ENCODE measurements around the gene RNF223. TPM values are rescaled to one million over a fixed set of nuclear protein-coding genes. Genes with fewer than 3 reads are reported as not detected.

The RNF223 gene
- total RNA-seq, 1 donor from 2014 or later: 1.2 TPM

DNA sequence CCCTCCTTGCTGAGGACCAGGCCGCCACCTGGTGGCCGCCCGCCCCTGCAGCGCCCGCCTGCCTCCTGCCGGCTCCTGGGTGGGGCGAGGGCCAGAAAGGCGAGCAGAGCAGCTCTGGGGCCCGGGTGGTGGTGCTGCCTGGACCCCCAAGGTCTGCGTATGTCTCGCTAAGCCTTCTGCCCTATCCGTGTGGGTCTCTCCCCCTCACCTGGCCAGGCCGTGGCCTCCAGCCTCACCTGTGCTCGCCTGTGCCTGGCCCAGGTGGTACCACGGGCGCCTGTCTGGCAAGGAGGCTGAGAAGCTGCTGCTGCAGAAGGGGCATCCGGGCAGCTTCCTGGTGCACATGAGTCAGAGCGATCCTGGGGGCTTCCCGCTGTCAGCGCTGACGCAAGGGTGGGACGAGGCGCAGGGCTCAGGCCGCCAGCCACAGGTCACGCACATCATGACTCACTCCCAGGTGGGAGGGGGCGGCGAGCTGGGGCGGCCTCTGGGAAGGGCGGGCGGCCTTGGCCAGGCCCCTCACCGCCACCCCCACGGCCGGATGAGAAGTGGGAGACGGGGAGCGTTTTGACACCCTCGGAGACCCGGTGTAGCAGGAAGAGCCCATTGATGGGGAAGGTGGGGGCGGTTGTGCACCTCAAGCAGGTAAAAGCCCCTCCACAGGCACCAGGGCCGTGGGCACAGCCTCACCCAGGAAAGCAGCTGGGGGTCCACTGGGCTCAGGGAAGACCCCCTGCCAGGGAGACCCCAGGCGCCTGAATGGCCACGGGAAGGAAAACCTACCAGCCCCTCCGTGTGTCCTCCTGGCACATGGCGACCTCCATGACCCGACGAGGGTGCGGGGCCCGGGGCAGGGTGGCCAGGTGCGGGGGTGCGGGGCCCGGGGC lies 9.9 kb downstream of the RNF223 start:
- H3K36me3 Mint-ChIP-seq: no peaks in the 10 kb centered on the region
- DNase-seq (ENCODE audit: extremely low spot score, unreplicated experiment): no peak
- no peak overlapping the region for H3K4me3 Mint-ChIP-seq
- H3K27ac Mint-ChIP-seq: no peak overlapping the region
- TF ChIP-seq, protein P1, sequence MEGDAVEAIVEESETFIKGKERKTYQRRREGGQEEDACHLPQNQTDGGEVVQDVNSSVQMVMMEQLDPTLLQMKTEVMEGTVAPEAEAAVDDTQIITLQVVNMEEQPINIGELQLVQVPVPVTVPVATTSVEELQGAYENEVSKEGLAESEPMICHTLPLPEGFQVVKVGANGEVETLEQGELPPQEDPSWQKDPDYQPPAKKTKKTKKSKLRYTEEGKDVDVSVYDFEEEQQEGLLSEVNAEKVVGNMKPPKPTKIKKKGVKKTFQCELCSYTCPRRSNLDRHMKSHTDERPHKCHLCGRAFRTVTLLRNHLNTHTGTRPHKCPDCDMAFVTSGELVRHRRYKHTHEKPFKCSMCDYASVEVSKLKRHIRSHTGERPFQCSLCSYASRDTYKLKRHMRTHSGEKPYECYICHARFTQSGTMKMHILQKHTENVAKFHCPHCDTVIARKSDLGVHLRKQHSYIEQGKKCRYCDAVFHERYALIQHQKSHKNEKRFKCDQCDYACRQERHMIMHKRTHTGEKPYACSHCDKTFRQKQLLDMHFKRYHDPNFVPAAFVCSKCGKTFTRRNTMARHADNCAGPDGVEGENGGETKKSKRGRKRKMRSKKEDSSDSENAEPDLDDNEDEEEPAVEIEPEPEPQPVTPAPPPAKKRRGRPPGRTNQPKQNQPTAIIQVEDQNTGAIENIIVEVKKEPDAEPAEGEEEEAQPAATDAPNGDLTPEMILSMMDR (conservative IDR thresholded peaks at IDR 0.05): peak; percentile 88
- no peaks in the 10 kb centered on the region for H3K4me1 Mint-ChIP-seq (ENCODE audit: unreplicated experiment)
- H3K27me3 Mint-ChIP-seq: peaks cover 26% of the 10 kb centered on the region
- H3K9me3 Mint-ChIP-seq: no peaks in the 10 kb centered on the region

DNA sequence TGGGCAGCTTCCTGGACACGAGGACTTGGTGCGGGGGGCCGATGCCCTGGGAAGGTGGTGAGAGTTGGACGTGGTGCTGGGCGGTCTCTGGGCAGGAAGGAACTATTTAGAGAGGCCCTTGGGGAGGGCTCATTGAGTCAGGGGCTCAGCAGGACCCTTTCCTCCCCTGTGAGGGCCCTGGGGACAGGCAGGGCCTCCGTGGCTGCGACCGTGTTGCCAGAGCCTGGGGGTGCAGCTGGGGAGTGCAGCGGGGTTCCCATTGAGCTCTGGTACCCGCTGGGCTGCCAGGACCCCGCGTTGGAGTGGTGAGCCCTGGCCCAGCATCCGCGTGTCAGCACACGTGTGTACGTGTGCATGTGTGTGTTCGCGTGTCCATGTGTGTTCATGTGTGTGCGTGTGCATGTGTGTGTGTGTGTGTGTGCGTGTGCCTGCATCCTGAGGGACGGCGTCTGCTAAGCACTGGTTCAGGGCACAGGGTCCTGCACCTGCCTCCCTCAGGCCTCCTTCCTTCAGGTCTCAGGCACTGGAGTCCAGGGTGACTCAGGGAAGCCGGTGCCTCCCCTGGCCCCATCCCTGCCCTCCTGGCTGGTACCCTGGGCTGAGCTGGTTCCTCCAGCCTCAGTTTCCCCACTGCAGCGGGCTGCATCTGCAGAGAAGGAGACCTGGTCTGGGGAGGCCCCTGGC lies 10.7 kb downstream of the RNF223 start:
- Mint-ChIP-seq H3K27me3 (peaks cover 32% of the 10 kb centered on the region), H3K4me3 (no peak overlapping the region), H3K4me1 (ENCODE audit: unreplicated experiment) (peaks cover 1% of the 10 kb centered on the region), H3K9me3 (no peaks in the 10 kb centered on the region), H3K36me3 (no peaks in the 10 kb centered on the region), H3K27ac (no peak overlapping the region)
- TF ChIP-seq, protein P1 (conservative IDR thresholded peaks at IDR 0.05): no peak
- no peak for DNase-seq (ENCODE audit: extremely low spot score, unreplicated experiment)

DNA sequence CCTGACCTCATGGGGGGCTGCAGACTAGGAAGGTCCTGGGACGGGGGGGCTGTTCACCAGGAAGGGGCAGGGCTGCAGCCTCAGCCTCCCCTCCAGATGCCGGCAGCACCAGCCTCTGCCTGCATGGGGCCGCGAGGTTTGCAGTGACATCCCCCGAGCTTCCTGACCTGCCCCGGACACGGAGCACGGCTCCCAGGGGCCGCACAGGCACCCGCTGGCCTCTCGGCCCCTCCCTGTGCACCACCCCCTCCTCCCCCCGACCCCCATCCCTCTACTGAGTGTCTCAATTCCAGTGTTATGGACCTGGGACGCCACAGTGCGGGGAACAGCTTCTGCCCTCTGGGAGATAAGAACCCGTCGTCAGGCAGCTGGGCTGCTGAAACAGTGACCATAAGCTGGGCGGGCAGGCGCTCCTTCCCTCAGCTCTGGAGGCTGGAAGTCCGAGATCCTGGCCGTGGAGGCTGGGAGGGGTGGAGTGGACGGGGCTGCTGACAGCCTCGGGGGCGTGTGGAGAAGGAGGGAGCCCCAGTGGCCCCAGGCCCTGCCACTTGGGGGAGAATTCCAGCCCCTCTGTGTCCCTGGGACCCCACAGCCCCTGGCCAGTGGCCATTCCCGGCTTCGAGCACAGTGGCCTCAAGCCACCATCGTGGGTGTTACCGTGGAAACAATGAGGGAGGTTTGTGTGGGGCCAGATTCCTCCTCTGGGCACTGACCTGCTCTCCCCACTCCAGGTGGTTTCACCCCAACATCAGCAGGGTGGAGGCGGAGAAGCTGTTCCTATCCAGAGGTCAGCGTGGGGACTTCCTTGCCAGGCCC lies 11.6 kb downstream of the RNF223 start:
- TF ChIP-seq, protein P1 (conservative IDR thresholded peaks at IDR 0.05): no peak
- peaks cover 5% of the 10 kb centered on the region for H3K4me1 Mint-ChIP-seq (ENCODE audit: unreplicated experiment)
- no peak overlapping the region for H3K27ac Mint-ChIP-seq
- H3K27me3 Mint-ChIP-seq: peaks cover 36% of the 10 kb centered on the region
- no peaks in the 10 kb centered on the region for H3K36me3 Mint-ChIP-seq
- no peaks in the 10 kb centered on the region for H3K9me3 Mint-ChIP-seq
- H3K4me3 Mint-ChIP-seq: no peak overlapping the region
- no peak for DNase-seq (ENCODE audit: extremely low spot score, unreplicated experiment)

DNA sequence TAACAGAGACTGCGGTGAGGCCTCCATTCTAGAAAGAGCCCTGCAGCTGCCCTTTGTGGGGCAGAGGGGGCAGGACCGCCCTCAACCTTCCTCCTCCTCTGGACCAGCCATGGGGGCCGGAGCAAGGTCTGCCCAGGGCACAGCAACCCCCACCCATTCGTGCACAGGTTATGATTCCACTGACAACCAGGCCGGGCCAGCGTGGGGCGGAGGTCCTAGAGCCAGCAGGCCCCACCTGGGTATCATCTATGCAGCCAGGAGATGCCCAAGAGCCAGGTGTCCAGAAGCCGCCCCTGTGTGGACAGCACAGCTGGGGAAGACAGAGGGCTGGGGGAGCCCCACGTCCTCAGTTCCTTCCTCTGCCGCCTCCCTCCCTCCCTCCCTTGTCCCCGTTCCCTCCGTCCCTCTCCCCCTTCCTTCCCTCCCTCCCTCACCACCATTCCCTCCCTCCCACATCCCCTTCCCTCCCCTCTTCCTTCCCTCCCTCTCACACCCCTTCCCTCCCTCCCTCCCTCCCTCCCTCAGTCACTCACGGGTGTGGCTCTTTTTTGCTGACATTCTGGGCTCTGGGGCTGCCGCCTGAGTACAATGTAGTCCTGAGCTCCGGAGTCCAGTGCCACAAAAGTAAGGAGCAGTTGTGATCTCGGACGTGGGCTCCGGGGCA lies 12.3 kb downstream of the RNF223 start:
- Mint-ChIP-seq H3K36me3 (no peaks in the 10 kb centered on the region), H3K27ac (no peak overlapping the region), H3K4me1 (ENCODE audit: unreplicated experiment) (peaks cover 5% of the 10 kb centered on the region), H3K4me3 (no peak overlapping the region), H3K9me3 (no peaks in the 10 kb centered on the region), H3K27me3 (peaks cover 42% of the 10 kb centered on the region)
- TF ChIP-seq, protein P1 (conservative IDR thresholded peaks at IDR 0.05): no peak
- DNase-seq (ENCODE audit: extremely low spot score, unreplicated experiment): no peak

Data from type B pancreatic cell (in vitro differentiated cells).